GM19240 (cell line): Measurements from ENCODE around the gene RLBP1.
"Not testable (repeated sequence)": the region's sequence is repeated elsewhere in the genome, so short reads cannot be mapped to it uniquely, and the experiment has no call there.

Experiments used
- DNase-seq: peaks from one replicate; pipeline ENCODE4 v3.0.0; 2011; ENCODE audit warnings: low spot score; ENCODE audit not compliant: insufficient read length

Gene RLBP1

GRCh38 chr15:89221543-89221942 lies at the start of gene RLBP1:
Gene RLBP1, minus strand, starts transcription at chr15:89221579. Its CDS starts 2,604 bp downstream, at chr15:89218975.
- no peak for DNase-seq

GRCh38 chr15:89250142-89250541 lies 28.8 kb upstream of the RLBP1 start:
- not testable (repeated sequence) for DNase-seq

- no peak for DNase-seq
Observed at GRCh38 chr15:89248584-89248983, 27.2 kb upstream of the RLBP1 start.

- no peak for DNase-seq
Observed at GRCh38 chr15:89247446-89247845, 26.1 kb upstream of the RLBP1 start.

GRCh38 chr15:89244574-89244903 lies 23.2 kb upstream of the RLBP1 start:
- no peak for DNase-seq

- peak; percentile 83 for DNase-seq
Observed at GRCh38 chr15:89243691-89244573, 22.6 kb upstream of the RLBP1 start, which contains the start of gene FANCI. Gene FANCI, plus strand, starts transcription at chr15:89243979. Its CDS starts 3,669 bp downstream, at chr15:89247648.

GRCh38 chr15:89243046-89243690 lies 21.8 kb upstream of the RLBP1 start:
- no peak for DNase-seq

GRCh38 chr15:89239883-89240810 lies 18.8 kb upstream of the RLBP1 start:
- DNase-seq, result not testable (repeated sequence)

- DNase-seq, result no peak
Observed at GRCh38 chr15:89231832-89232231, 10.5 kb upstream of the RLBP1 start.

- no peak for DNase-seq
Observed at GRCh38 chr15:89230277-89230676, 8.9 kb upstream of the RLBP1 start.

GRCh38 chr15:89227425-89227824 lies 6.0 kb upstream of the RLBP1 start:
- no peak for DNase-seq

GRCh38 chr15:89226359-89227221 lies 5.2 kb upstream of the RLBP1 start:
- no peak for DNase-seq

GRCh38 chr15:89225588-89225987 lies 4.2 kb upstream of the RLBP1 start:
- DNase-seq, result no peak

- DNase-seq, result no peak
Observed at GRCh38 chr15:89218531-89218930, 2.8 kb downstream of the RLBP1 start.

GRCh38 chr15:89217686-89218376 lies 3.5 kb downstream of the RLBP1 start:
- DNase-seq, result no peak

- no peak for DNase-seq
Observed at GRCh38 chr15:89217031-89217430, 4.3 kb downstream of the RLBP1 start.

- DNase-seq, result no peak
Observed at GRCh38 chr15:89215627-89216026, 5.8 kb downstream of the RLBP1 start.

- DNase-seq, result no peak
Observed at GRCh38 chr15:89211678-89212170, 9.7 kb downstream of the RLBP1 start.

GRCh38 chr15:89209057-89209456 lies 12.3 kb downstream of the RLBP1 start:
- DNase-seq, result no peak

- no peak for DNase-seq
Observed at GRCh38 chr15:89208256-89208655, 13.1 kb downstream of the RLBP1 start.
